GM12891 (cell line): ENCODE measurements around the gene PLCB1.

Source experiments
- POLR2A ChIP-seq: IDR thresholded peaks from 2 replicates; pipeline ENCODE4 v1.6.1; 2011; ENCODE audit warnings: low read depth, low read length, control low read depth
- POLR2AphosphoS5 ChIP-seq: IDR thresholded peaks from 2 replicates; pipeline ENCODE4 v1.6.1; 2011; ENCODE audit warnings: low read depth, low read length, control low read depth
- POU2F2 ChIP-seq: IDR thresholded peaks from 2 replicates; pipeline ENCODE4 v1.6.1; 2011; ENCODE audit warnings: low read depth, mild to moderate bottlenecking, control low read depth, low read length, moderate library complexity
- TAF1 ChIP-seq: IDR thresholded peaks from 2 replicates; pipeline ENCODE4 v1.6.1; 2011; ENCODE audit warnings: low read depth, low read length, control low read depth

DNA sequence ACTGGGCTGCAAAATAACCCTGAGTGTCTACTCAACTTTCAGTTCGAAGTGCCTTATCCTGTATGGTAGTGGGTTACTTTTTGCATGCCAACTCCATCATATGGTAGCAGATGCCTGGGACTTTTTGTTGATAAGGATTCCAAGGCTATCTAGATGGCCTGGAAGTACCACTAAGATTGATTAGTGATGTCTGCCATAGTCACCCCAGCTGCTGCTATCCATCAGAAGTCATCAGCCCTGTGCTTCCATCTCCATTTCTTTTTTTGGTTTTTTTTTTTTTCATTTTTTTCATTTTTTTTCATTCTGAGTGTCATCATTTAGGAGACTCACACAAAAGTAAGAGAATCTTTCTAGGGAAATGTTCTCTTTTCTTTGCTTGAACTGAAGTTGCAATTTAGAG, 719.4 kb downstream of the PLCB1 start:
- no peak for TF ChIP-seq TAF1
- no peak for TF ChIP-seq POLR2AphosphoS5
- no peak for TF ChIP-seq POLR2A
- no peak for TF ChIP-seq POU2F2
